Neural crest cell (in vitro differentiated cells): Measurements from ENCODE around the gene SLC45A3. TPM values are rescaled to one million over a fixed set of nuclear protein-coding genes. Genes with fewer than 3 reads are reported as not detected.

Experiments used
- DNase-seq: peaks from one replicate; pipeline ENCODE4 v3.0.0; 2021; ENCODE audit warnings: low read depth, mixed read lengths, low spot score
- H3K27ac Mint-ChIP-seq: one replicate; pipeline ENCODE4 v1.8.0; 2021; ENCODE audit warnings: mild to moderate bottlenecking, mixed read lengths; ENCODE audit not compliant: unreplicated experiment
- H3K27me3 Mint-ChIP-seq: 2 replicates; pipeline ENCODE4 v1.8.0; 2021; ENCODE audit warnings: low read depth, mild to moderate bottlenecking, mixed read lengths
- H3K36me3 Mint-ChIP-seq: 2 replicates; pipeline ENCODE4 v1.8.0; 2021; ENCODE audit warnings: low read depth, mild to moderate bottlenecking, mixed read lengths
- H3K4me1 Mint-ChIP-seq: 2 replicates; pipeline ENCODE4 v1.8.0; 2021; ENCODE audit warnings: mixed read lengths
- H3K4me3 Mint-ChIP-seq: one replicate; pipeline ENCODE4 v1.8.0; 2021; ENCODE audit warnings: mild to moderate bottlenecking, mixed read lengths
- H3K9me3 Mint-ChIP-seq: 2 replicates; pipeline ENCODE4 v1.8.0; 2021; ENCODE audit warnings: mixed read lengths
- CTCF ChIP-seq: fragments of 200-600 bp; sonication (generic); conservative IDR thresholded peaks from 2 replicates; pipeline ENCODE4 v1.5.0; 2021; ENCODE audit warnings: antibody characterized with exemption, mild to moderate bottlenecking
- total RNA-seq: library from RNA; stranded (reverse); gene quantifications from 2 replicates; pipeline ENCODE4 v1.2.1, GENCODE V29; 2021

The SLC45A3 gene
- total RNA-seq, 1 donor from 2014 or later = 14.0 TPM

- no peaks in the 10 kb centered on the region for H3K36me3 Mint-ChIP-seq
- H3K9me3 Mint-ChIP-seq = no peaks in the 10 kb centered on the region
- H3K4me1 Mint-ChIP-seq = peaks cover 39% of the 10 kb centered on the region
- H3K27me3 Mint-ChIP-seq = no peaks in the 10 kb centered on the region
- no peak overlapping the region for H3K27ac Mint-ChIP-seq
- no peak for DNase-seq
- H3K4me3 Mint-ChIP-seq = peak overlapping the region; percentile 96
- TF ChIP-seq CTCF = no peak
These were observed 47.6 kb downstream of the SLC45A3 start for GRCh38 chr1:205632669-205633169.

- Mint-ChIP-seq H3K9me3 (no peaks in the 10 kb centered on the region), H3K4me1 (peaks cover 39% of the 10 kb centered on the region), H3K27me3 (no peaks in the 10 kb centered on the region), H3K27ac (peak within 1 kb of the TSS; percentile 99), H3K36me3 (no peaks in the 10 kb centered on the region), H3K4me3 (peak within 1 kb of the TSS; percentile 98)
- TF ChIP-seq CTCF = peak; percentile 70
- peak; percentile 98 for DNase-seq
These were observed 48.3 kb downstream of the SLC45A3 start, which contains the start of gene ELK4 for GRCh38 chr1:205631768-205632668. Gene ELK4 (minus strand): TSS chr1:205632011. CDS start chr1:205623882, 8,129 bp downstream.

- Mint-ChIP-seq H3K36me3 (no peaks in the 10 kb centered on the region), H3K4me3 (peak overlapping the region; percentile 98)
- no peak for TF ChIP-seq CTCF
These were observed 49.1 kb downstream of the SLC45A3 start for GRCh38 chr1:205631010-205631767.

GRCh38 chr1:205630651-205631009 is 49.7 kb downstream of the SLC45A3 start:
- Mint-ChIP-seq H3K27me3 (no peaks in the 10 kb centered on the region), H3K27ac (peak overlapping the region; percentile 99), H3K9me3 (no peaks in the 10 kb centered on the region), H3K4me1 (peaks cover 45% of the 10 kb centered on the region), H3K36me3 (no peaks in the 10 kb centered on the region), H3K4me3 (peak overlapping the region; percentile 98)
- DNase-seq = no peak
- no peak for TF ChIP-seq CTCF

More at GRCh38 chr1:205631010-205631767, 49.1 kb downstream of the SLC45A3 start:
- Mint-ChIP-seq H3K4me1 (peaks cover 41% of the 10 kb centered on the region), H3K27me3 (no peaks in the 10 kb centered on the region), H3K27ac (peak overlapping the region; percentile 99), H3K9me3 (no peaks in the 10 kb centered on the region)
- peak; percentile 53 for DNase-seq

GRCh38 chr1:205630241-205630640 is 50.1 kb downstream of the SLC45A3 start:
- Mint-ChIP-seq H3K4me1 (peaks cover 45% of the 10 kb centered on the region), H3K4me3 (peak overlapping the region; percentile 98), H3K9me3 (no peaks in the 10 kb centered on the region), H3K27me3 (no peaks in the 10 kb centered on the region), H3K36me3 (no peaks in the 10 kb centered on the region), H3K27ac (no peak overlapping the region)
- DNase-seq = no peak
- no peak for TF ChIP-seq CTCF
